Germinal center (tissue), 1 donor: Measurements from ENCODE around the gene WDR27.
"Not testable (repeated sequence)": the region's sequence is repeated elsewhere in the genome, so short reads cannot be mapped to it uniquely, and the experiment has no call there.

Experiments used
- DNase-seq: peaks from one replicate; pipeline ENCODE4 v3.0.0; 2012; ENCODE audit warnings: mixed read lengths, low spot score

WDR27 gene

DNA sequence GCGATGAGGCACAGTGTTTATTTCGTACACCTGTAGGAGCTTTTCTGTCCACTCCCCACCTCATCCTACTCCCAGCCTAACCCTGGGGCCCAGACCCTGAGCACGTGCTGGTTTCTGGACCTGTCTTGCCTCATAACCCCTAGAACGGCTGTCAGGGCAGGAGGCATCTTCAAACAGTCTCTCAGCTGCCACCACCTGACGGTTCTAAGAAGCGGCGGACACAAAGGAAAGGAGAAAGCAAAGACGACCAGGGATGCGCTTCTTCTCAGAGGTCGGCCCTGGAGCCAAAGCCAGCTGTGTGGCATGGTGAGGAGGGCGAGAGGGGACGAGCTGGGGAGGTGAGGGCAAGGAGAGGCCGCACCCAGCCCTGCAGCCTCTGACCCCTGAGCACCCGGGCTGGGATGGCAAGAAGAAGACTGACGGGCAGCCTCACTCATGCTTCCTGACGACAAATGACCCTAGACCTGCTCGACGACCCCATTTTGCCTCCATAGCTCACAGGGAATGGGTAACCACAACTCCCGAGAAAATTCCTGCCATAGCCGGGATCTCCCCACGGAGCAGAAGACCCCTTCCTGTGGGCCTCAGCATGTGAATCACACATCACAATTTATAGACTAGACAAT lies 62.1 kb downstream of the WDR27 start:
- DNase-seq: no peak

- DNase-seq: no peak
Observed at GRCh38 chr6:169638915-169639314, 62.9 kb downstream of the WDR27 start.

DNA sequence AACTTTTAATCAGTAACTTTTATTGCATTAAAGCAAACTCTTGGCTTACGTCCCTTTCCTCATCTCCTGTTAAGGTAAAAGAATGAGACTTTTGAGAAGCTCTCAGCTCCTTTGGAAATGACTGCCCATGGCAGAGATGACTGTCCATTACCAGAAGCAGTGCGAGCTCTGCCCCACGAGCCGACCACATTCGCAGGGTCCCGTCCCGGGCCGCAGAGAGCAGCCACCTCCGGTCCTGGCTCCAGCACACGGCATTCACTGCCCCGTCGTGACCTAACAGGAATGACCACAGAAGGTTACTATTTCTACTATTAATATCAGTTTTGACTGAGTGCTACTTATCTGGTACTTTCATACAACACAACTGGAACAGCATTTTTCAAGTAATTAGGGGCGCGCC lies 63.4 kb downstream of the WDR27 start:
- DNase-seq: no peak

DNA sequence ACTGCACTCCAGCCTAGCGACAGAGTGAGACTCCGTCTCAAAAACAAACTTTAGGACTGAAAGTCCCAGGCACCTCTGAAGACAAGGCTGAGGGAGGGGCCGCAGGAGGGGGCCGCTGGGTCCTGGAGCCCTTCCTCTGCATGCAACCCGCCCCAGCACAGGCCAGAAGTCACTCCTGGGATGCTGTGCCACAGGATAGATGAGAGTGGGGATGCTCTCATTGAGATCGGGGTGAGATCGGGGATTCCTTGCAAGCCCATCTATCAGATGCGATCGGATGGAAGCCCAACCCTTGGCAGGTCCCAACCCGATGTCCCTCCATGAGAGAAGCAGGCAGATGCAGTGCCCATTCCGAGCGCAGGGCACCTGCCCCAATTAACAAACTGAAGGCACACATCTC lies 66.5 kb downstream of the WDR27 start:
- no peak for DNase-seq

- DNase-seq: no peak
Observed at GRCh38 chr6:169632841-169633240, 69.0 kb downstream of the WDR27 start.

DNA sequence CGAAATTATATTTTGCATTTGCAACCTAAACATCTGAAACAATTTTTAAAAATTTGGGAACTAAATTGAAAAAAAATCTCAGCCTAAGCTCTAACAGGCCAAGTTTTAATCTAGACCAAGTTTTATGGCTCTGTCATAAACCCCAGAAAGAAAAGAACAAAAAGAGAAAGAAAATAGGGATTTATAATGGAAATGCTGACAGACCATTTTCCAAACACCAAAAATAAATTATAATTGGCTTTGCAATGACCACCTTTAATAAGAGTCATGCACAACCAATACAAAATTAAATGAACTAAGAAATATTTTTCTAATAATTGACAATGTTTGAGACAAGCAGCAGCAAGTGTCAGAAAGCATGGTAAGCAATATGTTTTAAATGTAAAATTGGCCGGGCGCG lies 72.6 kb downstream of the WDR27 start:
- no peak for DNase-seq

DNA sequence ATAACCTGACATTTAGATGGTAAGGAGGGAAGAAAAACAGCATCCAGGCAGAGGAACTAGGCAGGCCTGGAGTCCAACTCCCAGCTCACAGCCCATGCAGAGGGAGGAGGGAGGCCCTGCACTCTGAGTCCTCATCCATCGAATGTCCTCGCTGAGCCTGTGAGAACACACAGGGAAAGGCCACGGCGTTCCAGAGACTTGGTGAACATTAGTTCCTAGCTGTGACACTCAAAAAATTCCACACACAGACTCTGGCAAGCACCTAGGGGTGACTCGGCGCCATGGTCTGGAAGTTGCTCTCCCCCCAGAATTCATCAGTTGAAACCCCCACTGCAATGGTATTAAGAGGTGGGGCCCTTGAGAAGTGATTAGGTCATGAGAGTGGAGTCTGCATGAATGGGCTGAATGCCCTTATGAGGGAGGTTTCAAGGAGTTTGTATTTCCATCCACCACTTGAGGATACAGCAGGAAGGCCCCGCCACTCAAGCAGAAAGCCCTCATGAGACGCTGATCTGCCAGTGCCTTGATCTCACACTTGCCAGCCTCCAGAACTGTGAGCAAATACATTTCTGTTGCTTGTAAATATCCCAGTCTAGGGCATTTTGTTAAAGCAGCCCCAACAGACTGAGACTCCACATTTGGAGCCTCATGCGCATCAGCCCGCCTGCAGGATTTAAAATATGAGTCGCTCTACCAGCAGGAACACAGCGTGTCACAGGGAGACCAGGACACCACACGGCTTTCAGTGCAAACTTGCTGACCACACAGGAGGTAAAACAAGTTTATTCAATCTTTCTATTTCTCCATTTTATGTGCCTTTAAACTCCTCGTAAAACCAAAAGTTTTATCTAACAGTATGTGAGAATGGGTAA lies 73.9 kb downstream of the WDR27 start:
- DNase-seq: no peak

DNA sequence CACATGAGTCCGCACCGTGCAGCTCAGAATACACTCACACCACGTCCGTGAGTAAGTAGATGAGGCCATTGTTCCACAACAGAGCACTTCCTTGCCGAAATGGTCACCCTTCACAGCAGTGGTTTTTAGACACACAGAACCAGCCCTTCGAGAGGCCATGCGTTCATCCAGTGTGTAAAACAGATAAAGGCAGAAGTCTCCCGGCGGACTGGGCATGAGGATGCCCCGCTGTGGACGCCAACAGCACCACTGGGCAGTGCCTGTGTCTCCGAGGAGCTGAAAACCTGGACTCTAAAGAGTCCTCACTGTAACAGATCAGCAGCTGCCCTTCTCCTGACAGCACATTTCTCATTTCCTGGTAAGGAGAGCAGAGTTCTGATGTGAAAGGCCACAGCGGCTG lies 75.2 kb downstream of the WDR27 start:
- no peak for DNase-seq

DNA sequence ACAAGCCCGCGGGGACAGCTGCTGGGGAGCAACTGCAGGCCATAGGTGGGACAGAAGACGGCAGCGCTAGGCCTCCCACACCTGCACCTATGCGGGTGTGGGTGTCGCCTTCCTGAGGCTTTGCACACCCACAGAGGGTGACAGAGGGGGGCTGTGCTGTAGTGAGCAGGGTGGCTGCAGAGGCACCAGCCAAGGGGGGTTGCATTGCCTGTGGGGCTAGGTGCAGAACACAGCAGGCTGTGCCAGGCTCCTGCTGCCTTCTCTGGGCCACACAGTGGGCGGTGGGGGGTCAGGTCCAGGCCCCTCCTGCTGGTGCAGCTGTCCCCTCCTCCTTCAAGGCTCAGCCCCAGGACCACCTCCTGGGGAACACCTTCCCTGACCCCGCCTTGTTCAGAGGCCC lies 75.7 kb downstream of the WDR27 start:
- DNase-seq: no peak

DNA sequence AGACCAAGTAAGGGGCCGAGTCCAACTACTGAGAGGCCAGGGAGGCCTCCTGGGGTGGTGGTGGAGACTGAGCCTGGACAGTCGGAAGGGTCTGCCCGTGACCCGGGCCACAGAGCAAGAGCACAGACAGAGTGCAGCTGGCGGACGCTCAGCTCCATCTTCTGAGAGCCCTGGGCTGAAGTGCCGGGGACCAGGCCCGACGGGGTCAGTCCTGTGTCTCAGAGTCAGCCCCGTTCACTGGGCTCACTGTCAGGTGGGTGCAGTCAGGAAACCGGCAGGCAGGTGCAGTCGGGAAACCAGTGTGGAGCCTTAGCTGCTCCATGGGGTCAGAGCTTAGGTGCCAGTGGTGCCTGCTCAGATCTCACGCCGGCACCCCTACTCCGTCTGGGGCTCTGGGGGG lies 76.5 kb downstream of the WDR27 start:
- DNase-seq: no peak

DNA sequence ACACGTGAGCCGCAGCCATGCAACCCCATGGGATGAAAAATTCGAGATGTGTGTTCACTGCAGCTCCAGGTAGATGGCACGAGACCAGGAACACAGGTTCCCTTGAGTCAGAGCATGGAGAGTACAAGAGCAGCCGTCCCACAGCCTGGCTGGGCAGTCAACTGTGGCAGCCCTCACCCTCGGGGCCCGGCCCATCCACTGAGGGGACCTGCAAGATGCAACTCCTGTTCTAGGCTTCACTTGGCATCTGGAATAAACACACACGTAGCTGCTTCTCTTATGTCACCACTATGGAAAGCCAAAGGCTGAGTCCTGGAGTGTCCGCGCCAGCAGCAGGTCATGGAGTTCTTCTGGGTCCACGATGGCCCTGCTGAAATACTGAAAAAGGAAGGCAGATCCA lies 77.0 kb downstream of the WDR27 start:
- no peak for DNase-seq

DNA sequence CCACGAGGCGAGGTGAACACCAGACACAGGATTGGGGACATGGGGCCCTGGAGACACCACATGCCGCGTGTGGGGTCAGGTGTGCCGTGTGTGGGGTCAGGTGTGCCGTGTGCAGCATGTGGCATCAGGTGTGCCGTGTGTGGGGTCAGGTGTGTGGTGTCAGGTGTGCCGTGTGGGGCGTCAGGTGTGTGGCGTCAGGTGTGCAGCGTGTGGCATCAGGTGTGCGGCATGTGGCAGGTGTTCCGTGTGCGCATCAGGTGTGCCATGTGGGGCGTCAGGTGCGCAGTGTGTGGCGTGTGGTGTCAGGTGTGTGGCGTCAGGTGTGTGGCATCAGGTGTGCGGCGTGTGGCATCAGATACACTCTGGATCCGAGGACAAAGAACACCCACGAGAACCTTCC lies 77.9 kb downstream of the WDR27 start:
- DNase-seq: no peak

DNA sequence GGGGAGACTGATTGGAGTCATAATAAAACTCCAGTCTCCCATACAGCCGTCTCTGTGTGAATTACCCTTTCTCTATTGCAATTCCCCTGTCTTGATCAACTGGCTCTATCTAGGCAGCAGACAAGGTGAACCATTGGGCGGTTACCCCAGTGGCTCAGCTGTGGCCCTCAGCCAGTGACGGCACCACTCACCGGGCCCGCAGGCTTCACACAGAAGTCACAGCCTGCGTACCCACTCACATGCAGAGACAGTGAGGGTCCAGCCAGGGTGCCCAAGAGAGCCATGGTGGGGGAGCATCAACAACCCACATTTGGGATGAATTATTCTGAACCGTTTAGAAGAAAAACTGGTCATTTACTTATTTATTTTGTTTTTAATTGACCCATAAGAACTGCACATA lies 78.5 kb downstream of the WDR27 start:
- DNase-seq: no peak

- no peak for DNase-seq
Observed at GRCh38 chr6:169622618-169623017, 79.2 kb downstream of the WDR27 start.

- no peak for DNase-seq
Observed at GRCh38 chr6:169621311-169621710, 80.5 kb downstream of the WDR27 start.

DNA sequence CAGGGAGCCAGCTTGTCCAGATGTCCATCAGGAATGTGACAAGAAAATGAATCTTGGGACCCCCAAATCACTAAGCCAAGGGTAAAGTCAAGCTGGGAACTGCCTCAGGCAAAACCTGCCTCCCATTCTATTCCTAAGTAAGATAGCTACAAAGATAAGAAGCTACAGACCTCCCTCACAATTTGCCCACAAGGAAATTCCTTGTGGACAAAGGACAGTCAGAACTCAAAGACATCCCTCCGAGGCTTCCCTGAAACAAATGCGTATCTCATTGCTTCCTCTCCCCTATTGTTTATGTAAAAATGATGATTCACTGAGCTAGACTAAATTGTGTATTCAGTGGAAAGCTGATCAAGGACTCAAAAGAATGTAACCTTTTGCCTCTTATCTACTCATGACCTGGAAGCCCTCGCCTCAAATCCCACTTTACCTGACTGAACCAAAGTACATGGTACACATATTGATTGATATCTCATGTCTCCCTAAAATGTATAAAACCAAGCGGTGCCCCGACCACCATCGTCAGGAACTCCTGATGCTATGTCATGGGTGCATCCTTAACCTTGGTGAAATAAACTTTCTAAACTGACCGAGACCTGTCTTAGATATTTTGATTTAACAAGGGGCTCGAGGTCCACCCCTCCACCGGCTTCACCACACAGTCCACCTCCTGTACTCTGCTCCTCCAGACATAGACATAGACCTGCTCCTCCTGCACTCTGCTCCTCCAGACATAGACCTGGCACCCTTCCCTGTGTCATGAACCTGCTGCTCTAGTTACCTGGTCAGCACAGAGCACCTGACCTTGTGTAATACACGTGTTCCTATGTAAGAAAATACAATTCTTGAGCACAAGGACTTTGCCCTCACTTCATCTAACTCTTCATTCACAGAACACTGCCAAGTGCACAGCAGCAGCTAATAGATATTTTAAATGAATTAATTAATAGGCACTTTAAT lies 81.4 kb downstream of the WDR27 start:
- DNase-seq: no peak

DNA sequence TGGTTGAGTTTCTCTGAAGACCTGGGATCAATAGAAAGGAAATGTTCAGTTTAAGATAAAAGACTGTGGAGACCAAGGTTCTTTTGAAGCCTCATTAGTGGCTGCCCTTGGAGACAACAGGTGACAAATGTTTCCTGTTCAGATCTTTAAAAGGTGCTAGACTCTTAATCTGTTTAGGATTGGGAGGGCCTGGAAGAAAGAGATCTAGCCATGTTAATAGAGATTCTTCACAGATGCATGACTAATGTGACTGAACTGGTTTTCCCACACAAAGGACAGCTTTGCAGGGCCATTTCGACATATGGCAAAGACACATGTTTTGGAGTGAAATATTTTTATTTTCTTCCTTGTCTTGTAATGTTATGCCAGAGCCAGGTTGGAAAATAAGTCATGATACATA lies 82.2 kb downstream of the WDR27 start:
- no peak for DNase-seq

- no peak for DNase-seq
Observed at GRCh38 chr6:169618526-169619490, 83.0 kb downstream of the WDR27 start.

DNA sequence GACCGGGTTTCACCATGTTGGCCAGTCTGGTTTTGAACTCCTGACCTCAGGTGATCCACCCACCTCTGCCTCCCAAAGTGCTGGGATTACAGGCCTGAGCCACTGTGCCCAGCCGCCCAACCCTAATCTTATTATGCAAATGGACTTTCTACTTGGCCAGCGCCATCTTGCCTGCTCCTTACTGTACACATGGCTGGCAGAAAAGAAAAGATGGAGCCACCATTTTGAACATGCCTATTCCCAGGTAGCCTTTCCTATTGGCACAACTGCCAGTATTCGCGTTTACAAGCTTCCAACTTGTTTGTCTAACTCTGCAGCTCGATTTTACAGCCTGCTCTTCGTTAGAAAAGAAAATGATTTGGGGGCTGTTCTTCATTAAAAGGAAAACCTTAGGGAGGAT lies 84.3 kb downstream of the WDR27 start:
- no peak for DNase-seq

GRCh38 chr6:169608609-169609008 lies 93.2 kb downstream of the WDR27 start:
- DNase-seq: not testable (repeated sequence)

GRCh38 chr6:169604076-169604475 lies 97.8 kb downstream of the WDR27 start:
- no peak for DNase-seq
